K562 (cell line): ENCODE results near the gene GCHFR. TPM values are rescaled to one million over a fixed set of nuclear protein-coding genes. Genes with fewer than 3 reads are reported as not detected.

Source experiments
- CTBP1 ChIP-seq: fragments of 450-650 bp; IDR thresholded peaks from 2 replicates; pipeline ENCODE4 v1.6.1; 2016; ENCODE audit warnings: borderline replicate concordance
- DNMT1 ChIP-seq: fragments of 450-650 bp; IDR thresholded peaks from 2 replicates; pipeline ENCODE4 v1.6.1; 2016; ENCODE audit warnings: antibody characterized with exemption, mild to moderate bottlenecking
- ELF1 ChIP-seq: fragments of 200-800 bp; sonication (Bioruptor generic); IDR thresholded peaks from 2 replicates; pipeline ENCODE4 v1.6.1; 2016; ENCODE audit warnings: missing genetic modification characterization, missing compliant biosample characterization
- ETV5 ChIP-seq: sonication (generic); formaldehyde crosslinking; IDR thresholded peaks from 2 replicates; pipeline ENCODE4 v1.4.0; 2020; ENCODE audit warnings: low read depth, mild to moderate bottlenecking, missing genetic modification reagents
- HDAC1 ChIP-seq, 2 experiments: fragments of 450-650 bp; IDR thresholded peaks; 2 replicates each; pipeline ENCODE4 v1.6.1; 2016 to 2017; ENCODE audit warnings: inconsistent platforms in 1 of 2, mild to moderate bottlenecking in 1 of 2, moderate library complexity in 1 of 2
- KLF16 ChIP-seq: IDR thresholded peaks from 2 replicates; pipeline ENCODE4 v1.6.1; 2016; ENCODE audit warnings: antibody characterized with exemption
- MNT ChIP-seq, 2 experiments: fragments of 450-650 bp; conservative IDR thresholded peaks; 2 replicates each; pipeline ENCODE4 v1.6.1; 2017; ENCODE audit warnings: mild to moderate bottlenecking in 2 of 2, moderate library complexity in 2 of 2
- NFYB ChIP-seq: IDR thresholded peaks from 2 replicates; pipeline ENCODE4 v1.6.1; 2011; ENCODE audit warnings: mild to moderate bottlenecking, moderate library complexity; ENCODE audit not compliant: insufficient read length; ENCODE audit errors: extremely low read depth
- NRF1 ChIP-seq, 2 experiments: fragments of 450-650 bp; IDR thresholded peaks in 1 of 2; conservative IDR thresholded peaks in 1 of 2; 2 replicates each; pipeline ENCODE4 v1.6.1; 2014; ENCODE audit warnings: mild to moderate bottlenecking in 2 of 2
- PYGO2 ChIP-seq: fragments of 450-650 bp; IDR thresholded peaks from 2 replicates; pipeline ENCODE4 v1.6.1; 2016; ENCODE audit warnings: mild to moderate bottlenecking, missing genetic modification characterization, moderate library complexity, missing compliant biosample characterization
- RBBP5 ChIP-seq: fragments of 200-600 bp; sonication (generic); IDR thresholded peaks from 2 replicates; pipeline ENCODE4 v1.6.1; 2012; ENCODE audit warnings: borderline replicate concordance, mild to moderate bottlenecking, low read length, control low read depth, inconsistent platforms; ENCODE audit not compliant: insufficient read depth, poor library complexity, severe bottlenecking
- RBFOX2 ChIP-seq: fragments of 200-400 bp; formaldehyde crosslinking; IDR thresholded peaks from 2 replicates; pipeline ENCODE4 v1.6.1; 2017; ENCODE audit warnings: low read depth, mild to moderate bottlenecking, low read length, moderate library complexity
- RBM39 ChIP-seq: fragments of 200-400 bp; formaldehyde crosslinking; optimal IDR thresholded peaks from 2 replicates; pipeline ENCODE3; 2018; ENCODE audit warnings: low read depth, low read length
- RCOR1 ChIP-seq, 2 experiments: IDR thresholded peaks; 2 replicates each; pipeline ENCODE4 v1.6.1; 2012; ENCODE audit warnings: low read depth in 2 of 2, low read length in 2 of 2, borderline replicate concordance in 1 of 2, improper control_type of control experiment in 1 of 2
- SMARCE1 ChIP-seq: fragments of 450-650 bp; IDR thresholded peaks from 2 replicates; pipeline ENCODE4 v1.7.1; 2016; ENCODE audit warnings: mild to moderate bottlenecking
- STAT5A ChIP-seq: IDR thresholded peaks from 2 replicates; pipeline ENCODE4 v1.6.1; 2012; ENCODE audit warnings: low read length, inconsistent platforms, borderline replicate concordance
- ZNF134 ChIP-seq: fragments of 250-450 bp; sonication (Bioruptor Pico); conservative IDR thresholded peaks from 2 replicates; pipeline ENCODE4 v1.4.0; 2020
- ZNF280A ChIP-seq: fragments of 450-650 bp; IDR thresholded peaks from 2 replicates; pipeline ENCODE4 v1.6.1; 2018; ENCODE audit warnings: mild to moderate bottlenecking, low read depth; ENCODE audit not compliant: partially characterized antibody
- ZNF609 ChIP-seq: sonication (generic); formaldehyde crosslinking; IDR thresholded peaks from 2 replicates; pipeline ENCODE4 v1.8.1; 2023; ENCODE audit warnings: missing genetic modification reagents, mild to moderate bottlenecking, borderline replicate concordance
- polyA plus RNA-seq, 8 experiments: library from polyadenylated mRNA; depleted of rRNA in 4 of 8; stranded (reverse) in 5 of 8; unstranded in 3 of 8; fragments of >200 nt; fragmentation: Nextera tagmentation in 2 of 8; fragmentation: Illumina TruSeq in 1 of 8; extraction: Ambion mirVana in 2 of 8; extraction: Trizol in 1 of 8; gene quantifications; 2 replicates each; pipeline versions ENCODE4 v1.2.1 to v1.2.3, GENCODE V29; 2011 to 2014; ENCODE audit warnings: inconsistent platforms in 1 of 8, missing spikeins in 1 of 8
- total RNA-seq, 7 experiments: library from RNA; depleted of rRNA in 6 of 7; stranded (reverse); fragments of >200 nt in 6 of 7; fragmentation: Illumina TruSeq in 2 of 7; extraction: Trizol in 2 of 7; gene quantifications; 2 replicates each; pipeline versions ENCODE4 v1.2.1 to v1.2.3, GENCODE V29; 2011 to 2021; ENCODE audit warnings: low replicate concordance in 1 of 7

Gene GCHFR
- total and polyA plus RNA-seq, 9 of the 15 experiments (the other 6 are each of a cell fraction or from before 2014, with no cell fraction given): 8.7 to 83.5 (median 20.8) TPM

- TF ChIP-seq RBFOX2 (peak; percentile 33; the same call in 1 of the 2 replicates), SMARCE1 (peak; percentile 88), ZNF609 (CRISPR knock-in tag) (no peak), RBBP5 (peak; percentile 60), RCOR1 (IDR thresholded peaks at IDR 0.05; ENCODE audit: borderline replicate concordance in 1 of 2, low read depth in 2 of 2, low read length in 2 of 2) (peak in 1 of 2 experiments; percentile 27; a peak in 1 of 4 replicates), KLF16 (0 out of 2 replicates have a peak, but pooled peaks have one; percentile 46), ELF1 (tag) (no peak), DNMT1 (no peak), MNT (conservative IDR thresholded peaks at IDR 0.05) (0 out of 4 replicates have a peak, but pooled peaks of 1 of the 2 experiments have one; percentile 32), STAT5A (no peak), NRF1 (conservative IDR thresholded peaks at IDR 0.05 in 1 of 2, IDR thresholded peaks at IDR 0.05 in 1 of 2) (peak; percentile 67 to 68), HDAC1 (IDR thresholded peaks at IDR 0.05) (peak in 1 of 2 experiments; percentile 48; a peak in 1 of 4 replicates), ZNF134 (no peak), ETV5 (0 out of 2 replicates have a peak, but pooled peaks have one; percentile 20), RBM39 (no peak), PYGO2 (tag) (no peak), ZNF280A (no peak), NFYB (no peak), CTBP1 (peak; percentile 21; the same call in 1 of the 2 replicates)
Observed at GRCh38 chr15:40751745-40752144, 12.1 kb upstream of the GCHFR start (continued).
